Measurements from ENCODE around the gene SYK.

Gene SYK

GRCh38 chr9:90909225-90909624 lies 107.6 kb downstream of the SYK start:
- DNase-seq, result no peak

GRCh38 chr9:90909747-90910283 lies 108.2 kb downstream of the SYK start:
- no peak for DNase-seq

GRCh38 chr9:90914196-90914595 lies 112.6 kb downstream of the SYK start:
- DNase-seq, result no peak

DNA sequence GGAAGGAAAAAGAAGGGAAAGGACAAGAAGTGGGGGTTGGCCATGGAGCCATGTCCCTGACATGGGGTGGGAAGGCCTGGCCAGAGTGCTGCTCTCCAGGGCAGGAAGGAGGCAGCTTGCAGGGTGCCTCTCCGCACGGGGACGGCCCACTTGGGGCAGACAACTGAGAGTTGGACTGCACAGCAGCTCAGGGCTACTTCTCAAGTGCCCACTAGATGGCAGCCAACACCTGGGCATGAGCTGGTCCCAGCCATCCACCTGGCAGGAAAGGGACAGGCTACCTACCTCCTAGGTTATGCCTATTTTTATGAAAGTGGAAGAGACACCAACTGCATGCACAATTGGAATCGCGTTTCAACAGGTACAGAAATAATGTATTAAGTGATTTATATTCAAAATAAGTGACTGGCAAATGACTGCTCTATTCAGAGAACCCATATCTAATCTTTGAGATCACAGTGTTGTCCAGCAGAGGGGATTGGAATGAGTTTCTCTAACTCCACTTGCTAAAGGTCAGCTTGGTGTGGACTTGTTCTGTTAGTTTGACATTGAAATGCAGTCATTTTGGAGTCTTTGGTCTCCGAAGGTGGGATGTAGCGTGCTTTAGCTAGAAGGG lies 113.4 kb downstream of the SYK start:
- peak; percentile 75 for DNase-seq

GRCh38 chr9:90915693-90916092 lies 114.1 kb downstream of the SYK start:
- no peak for DNase-seq

GRCh38 chr9:90916147-90916734 lies 114.6 kb downstream of the SYK start:
- DNase-seq, result no peak

- no peak for DNase-seq
These were observed 118.3 kb downstream of the SYK start for GRCh38 chr9:90919883-90920282.

DNA sequence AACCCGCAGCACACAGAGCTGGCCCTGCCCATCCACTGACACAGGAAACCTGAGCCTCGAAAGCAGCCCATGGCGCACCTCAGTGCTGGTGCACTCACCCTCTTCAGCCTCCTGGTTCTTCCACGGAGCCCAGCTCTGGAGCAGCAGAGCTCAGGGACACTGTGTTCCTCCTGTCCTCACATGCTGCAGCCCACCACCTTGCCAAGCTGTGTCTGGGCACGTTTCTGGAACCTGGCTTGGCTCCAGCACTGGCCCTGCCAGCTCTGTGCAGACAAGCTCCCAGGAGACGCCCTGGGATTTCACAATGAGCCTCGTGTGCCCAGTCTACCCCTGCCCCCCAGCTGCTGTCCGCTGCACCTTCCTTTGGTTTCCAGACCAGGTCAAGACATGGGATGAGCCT lies 119.5 kb downstream of the SYK start:
- DNase-seq, result peak; percentile 58

- no peak for DNase-seq
These were observed 120.3 kb downstream of the SYK start for GRCh38 chr9:90921969-90922368.

- no peak for DNase-seq
These were observed 124.1 kb downstream of the SYK start for GRCh38 chr9:90925581-90926257.

GRCh38 chr9:90926936-90927335 lies 125.3 kb downstream of the SYK start:
- DNase-seq, result no peak

GRCh38 chr9:90927496-90927895 lies 125.9 kb downstream of the SYK start:
- no peak for DNase-seq

- DNase-seq, result no peak
These were observed 128.0 kb downstream of the SYK start for GRCh38 chr9:90929626-90930025.

- no peak for DNase-seq
These were observed 131.8 kb downstream of the SYK start for GRCh38 chr9:90933468-90933867.

GRCh38 chr9:90939351-90939750 lies 137.7 kb downstream of the SYK start:
- DNase-seq, result no peak

- DNase-seq, result no peak
These were observed 138.7 kb downstream of the SYK start for GRCh38 chr9:90940280-90940679.

- DNase-seq, result no peak
These were observed 140.0 kb downstream of the SYK start for GRCh38 chr9:90941661-90942060.

DNA sequence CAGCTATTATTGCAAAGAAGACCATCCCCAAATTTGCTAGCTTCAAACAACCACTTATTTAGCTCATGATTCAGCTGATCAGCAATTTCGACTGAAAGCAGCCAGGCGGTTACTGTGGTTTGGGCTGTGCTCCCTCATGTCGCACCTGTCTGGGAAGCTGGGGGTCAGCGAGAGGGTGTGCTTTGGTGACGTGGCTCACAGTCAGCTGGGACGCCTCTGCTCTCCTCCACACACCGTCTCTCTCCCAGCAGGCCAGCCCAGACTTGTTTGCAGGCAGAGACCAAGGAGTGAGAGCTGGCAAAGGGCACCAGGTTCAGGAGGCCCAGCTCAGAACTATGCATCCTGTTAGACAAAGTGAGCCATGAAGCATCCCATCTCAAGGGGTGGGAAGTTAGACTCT lies 140.9 kb downstream of the SYK start:
- DNase-seq, result no peak

GRCh38 chr9:90943341-90943740 lies 141.7 kb downstream of the SYK start:
- DNase-seq, result no peak

DNA sequence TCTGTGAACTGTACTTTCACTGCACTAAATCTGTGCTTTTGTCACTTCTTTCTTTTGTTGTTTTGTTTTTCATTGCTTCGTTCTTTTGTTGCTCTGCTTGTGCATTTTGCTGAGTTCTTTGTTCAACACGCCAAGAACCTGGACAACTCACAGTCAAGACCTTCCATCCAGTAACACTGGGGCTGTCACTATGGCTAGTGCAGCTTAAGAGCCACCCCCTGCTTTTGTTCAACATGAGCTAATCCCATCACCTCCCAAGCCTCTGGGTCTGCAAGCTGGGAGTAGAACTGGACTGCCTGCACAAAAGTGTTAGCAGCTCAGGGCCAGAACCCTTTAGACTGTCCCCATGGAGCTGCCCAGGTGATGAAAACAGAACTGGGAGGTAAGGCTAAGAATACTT lies 143.7 kb downstream of the SYK start:
- no peak for DNase-seq

GRCh38 chr9:90946982-90947381 lies 145.4 kb downstream of the SYK start:
- no peak for DNase-seq
